GM18520 (cell line): ENCODE results near the gene DMXL2.
"Not testable (repeated sequence)": the region's sequence is repeated elsewhere in the genome, so short reads cannot be mapped to it uniquely, and the experiment has no call there.

Experiments used
- ATAC-seq: cut with Tn5 transposase; IDR thresholded peaks from one replicate; pipeline ENCODE4 v1.9.1; 2021; ENCODE audit not compliant: unreplicated experiment

DMXL2 gene

DNA sequence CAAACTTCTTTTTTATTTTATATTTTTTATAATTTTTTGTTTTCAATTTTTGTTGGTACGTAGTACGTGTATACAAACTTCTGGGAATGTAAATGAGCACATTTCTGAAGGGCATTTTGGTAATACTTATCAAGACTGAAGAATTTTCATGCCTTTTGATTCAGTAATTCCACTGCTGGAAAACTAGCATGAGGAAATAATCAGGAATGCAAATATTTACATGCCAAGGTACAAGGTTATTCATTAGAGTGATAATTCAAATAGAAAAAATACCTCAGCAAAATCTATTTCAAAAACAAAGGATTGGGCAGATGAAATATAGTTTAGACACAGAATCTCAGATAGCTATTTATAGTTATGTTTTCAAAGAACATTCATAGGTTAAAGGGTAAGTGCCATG, 128.7 kb downstream of the DMXL2 start:
- no peak for ATAC-seq

DNA sequence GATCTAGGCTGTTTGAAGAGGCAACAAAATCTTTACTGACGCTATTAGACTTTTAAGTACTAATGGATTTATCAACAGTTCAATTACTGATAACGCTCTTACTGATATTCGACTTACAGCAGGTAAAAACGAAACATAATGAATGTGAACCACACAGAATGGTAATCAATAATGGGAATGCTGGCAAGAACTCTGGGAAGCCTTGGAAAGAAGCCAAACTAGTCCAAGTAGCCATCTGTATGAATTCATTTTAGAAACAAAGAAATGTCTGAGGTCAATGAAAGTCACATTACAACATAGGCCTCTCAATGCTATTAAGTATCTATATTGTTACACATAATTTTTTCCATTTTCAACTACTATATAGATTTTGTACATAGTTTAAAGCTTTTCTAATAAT, 130.0 kb downstream of the DMXL2 start:
- no peak for ATAC-seq

- no peak for ATAC-seq
Observed at GRCh38 chr15:51491941-51492340, 130.6 kb downstream of the DMXL2 start.

DNA sequence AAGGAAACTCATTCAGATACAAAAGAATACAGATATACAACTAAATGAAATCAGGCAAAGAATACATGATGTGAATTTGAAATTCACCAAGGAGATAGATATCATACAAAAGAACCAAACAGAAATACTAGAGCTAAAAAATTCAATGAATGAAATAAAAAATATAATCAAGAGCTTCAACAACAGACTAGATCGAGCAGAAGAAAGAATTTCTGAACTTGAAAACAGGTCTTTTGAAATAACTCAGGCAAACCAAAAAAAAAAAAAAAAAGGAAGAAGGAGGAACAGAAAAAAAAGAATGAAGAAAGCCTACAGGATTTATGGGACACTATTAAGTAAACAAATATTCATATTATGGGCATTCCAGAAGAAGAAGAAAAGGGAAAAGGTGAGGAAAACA, 137.8 kb downstream of the DMXL2 start:
- ATAC-seq: no peak

DNA sequence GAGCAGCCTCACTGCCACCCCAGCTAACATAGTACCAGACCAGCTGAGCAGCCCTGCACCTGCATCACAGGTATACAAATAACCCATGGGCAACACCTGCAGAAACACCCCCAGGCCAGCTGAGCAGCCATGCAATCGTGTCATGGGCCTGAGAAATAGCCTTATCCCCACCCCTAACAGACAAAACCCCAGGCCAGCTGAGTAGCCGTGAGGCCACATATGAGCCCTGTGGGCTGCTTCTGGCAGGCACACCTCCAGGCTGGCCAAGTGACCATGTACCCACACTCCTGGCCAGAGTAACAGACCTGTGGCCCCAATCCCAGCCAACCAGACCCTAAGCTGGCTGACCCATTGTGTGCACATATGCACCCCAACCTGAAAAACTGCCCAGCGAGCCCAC, 138.6 kb downstream of the DMXL2 start:
- ATAC-seq: no peak

DNA sequence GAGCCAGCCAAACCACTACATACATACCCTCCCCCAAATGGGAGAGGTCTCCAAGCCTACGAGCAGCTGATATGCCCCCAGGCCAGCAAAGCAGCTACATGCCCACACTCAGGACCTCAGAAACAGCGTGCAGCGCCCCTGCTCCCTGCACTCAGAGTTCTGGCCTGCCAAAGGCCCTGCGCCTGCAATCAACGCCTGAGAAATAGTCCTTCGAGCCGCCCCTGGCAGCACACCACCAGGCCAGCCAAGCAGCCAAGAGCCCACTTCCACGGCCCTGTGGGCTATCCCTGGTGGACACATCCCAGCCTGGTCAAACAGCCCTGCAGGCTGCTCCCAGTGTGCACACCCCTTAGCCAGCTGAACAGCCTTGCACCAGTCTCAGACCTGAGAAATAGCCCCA, 139.1 kb downstream of the DMXL2 start:
- no peak for ATAC-seq

- no peak for ATAC-seq
Observed at GRCh38 chr15:51475736-51476135, 146.8 kb downstream of the DMXL2 start.

DNA sequence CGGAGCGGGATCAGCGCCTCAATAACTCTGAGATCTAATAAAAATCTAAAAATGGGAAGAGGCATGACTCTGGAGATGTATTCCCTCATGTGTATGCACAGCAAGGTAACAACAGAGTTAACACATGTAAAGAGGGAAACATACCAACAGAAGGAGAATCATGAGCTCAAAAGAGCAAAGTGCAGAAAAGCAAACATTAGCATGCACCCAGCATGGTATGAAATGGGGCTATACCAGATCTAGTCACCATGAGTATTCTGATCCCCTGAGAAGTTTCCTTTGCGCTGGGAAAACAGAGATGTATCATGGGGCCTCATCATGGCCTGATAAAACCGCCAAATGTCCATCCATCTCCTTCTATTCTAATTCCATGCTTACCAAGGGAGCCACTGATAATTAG, 152.1 kb downstream of the DMXL2 start:
- no peak for ATAC-seq

GRCh38 chr15:51460796-51461195, 161.8 kb downstream of the DMXL2 start:
- ATAC-seq: no peak

- no peak for ATAC-seq
Observed at GRCh38 chr15:51450001-51450400, 172.6 kb downstream of the DMXL2 start.

GRCh38 chr15:51448622-51449399, 173.8 kb downstream of the DMXL2 start:
- no peak for ATAC-seq

- ATAC-seq: no peak
Observed at GRCh38 chr15:51447855-51448621, 174.5 kb downstream of the DMXL2 start.

DNA sequence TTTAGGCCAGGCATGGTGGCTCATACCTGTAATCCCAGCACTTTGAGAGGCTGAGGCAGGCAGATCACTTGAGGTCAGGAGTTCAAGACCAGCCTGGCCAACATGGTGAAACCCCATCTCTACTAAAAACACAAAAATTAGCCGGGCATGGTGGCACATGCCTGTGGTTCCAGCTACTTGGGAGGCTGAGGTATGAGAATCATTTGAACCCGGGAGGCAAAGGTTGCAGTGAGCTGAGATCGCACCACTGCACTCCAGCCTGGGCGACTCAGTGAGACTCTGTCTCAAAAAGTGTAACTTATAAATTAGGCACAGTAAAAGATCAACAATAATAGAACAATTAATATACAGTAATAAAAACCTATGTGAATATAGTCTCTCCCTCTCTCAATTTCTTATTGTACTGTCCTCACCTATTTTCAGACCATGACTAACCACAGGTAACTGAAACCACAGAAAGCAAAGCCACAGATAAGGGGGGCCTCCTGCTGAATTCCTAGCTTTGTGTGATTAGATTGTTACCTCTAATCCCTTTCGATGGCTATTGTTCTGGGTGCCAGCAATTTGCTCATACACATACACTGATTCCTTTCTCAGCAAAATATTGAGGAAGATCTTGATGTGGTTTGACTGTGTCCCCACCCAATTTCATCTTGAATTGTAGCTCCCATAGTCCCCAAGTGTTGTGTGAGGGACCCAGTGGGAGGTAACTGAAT, 176.4 kb downstream of the DMXL2 start:
- not testable (repeated sequence) for ATAC-seq

- ATAC-seq: no peak
Observed at GRCh38 chr15:51444807-51445206, 177.8 kb downstream of the DMXL2 start.

DNA sequence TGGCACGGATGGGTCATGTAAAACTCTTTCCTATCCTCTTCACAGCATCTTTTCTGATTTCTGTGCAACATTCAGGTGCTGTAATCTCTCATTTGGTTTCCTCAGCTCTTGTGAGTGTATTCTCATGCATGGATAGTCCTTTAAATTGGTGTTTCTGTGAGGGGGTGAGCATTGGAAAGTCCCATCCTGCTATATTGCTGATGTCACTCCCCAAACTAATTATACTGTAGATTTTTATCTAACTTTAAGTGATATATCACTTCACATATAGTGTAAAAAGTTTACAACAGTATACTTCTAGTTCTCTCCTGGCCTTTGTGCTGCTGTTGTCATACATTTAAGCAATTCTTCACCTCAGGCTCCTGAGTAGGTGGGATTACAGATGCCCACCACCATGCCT, 178.5 kb downstream of the DMXL2 start:
- ATAC-seq: no peak

DNA sequence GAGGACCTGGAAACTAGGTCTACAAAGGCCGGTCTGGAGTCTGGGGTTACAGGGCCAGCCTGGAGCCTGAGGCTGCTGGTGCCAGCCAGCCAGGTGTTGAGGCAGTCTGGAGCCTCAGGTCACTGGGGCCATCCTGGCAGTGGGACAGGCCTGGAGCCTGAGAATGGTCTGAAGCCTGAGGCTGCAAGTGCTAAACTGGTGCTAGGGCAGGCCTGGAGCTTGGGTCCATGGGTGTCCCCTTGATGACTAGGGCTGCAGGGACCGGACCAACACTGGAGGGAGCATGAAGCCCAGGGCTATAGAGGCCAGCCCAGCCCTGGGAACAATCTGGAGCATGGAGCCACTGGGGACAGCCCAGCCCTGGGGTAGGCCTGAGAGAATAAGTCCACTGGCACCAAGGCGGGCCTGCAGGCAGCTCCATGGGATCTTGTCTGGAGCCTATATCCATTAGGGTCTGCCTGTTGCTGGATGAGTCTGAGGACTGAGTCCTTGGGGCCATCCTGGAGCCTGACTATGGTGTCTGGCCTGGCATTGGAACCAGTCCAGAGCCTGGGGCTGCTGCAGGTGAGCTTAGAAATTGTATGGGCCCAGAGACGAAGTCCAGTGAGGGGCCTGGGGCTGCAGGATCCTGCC, 179.2 kb downstream of the DMXL2 start:
- no peak for ATAC-seq

- ATAC-seq: no peak
Observed at GRCh38 chr15:51438526-51438925, 184.0 kb downstream of the DMXL2 start.

- no peak for ATAC-seq
Observed at GRCh38 chr15:51425517-51426040, 197.0 kb downstream of the DMXL2 start.

DNA sequence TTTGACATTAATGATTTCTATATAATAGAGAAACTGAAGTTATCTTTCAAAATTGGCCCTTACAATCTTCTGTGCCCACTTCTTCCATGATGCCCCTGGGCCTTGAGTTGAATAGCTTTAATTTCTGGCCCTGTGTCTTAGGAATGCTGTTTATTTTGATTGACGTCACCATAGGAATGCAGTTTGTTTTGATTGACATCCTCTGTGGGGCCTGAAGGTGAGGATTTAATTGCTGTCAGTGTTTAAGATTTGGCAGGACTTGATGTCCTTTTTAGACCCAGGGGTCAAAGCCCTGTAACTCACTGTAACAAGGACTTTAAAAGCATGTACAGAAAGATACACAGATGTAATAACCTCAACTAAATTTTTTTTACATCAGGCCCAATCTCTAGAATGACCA, 197.8 kb downstream of the DMXL2 start:
- no peak for ATAC-seq

- not testable (repeated sequence) for ATAC-seq
Observed at GRCh38 chr15:51423040-51423439, 199.5 kb downstream of the DMXL2 start.

DNA sequence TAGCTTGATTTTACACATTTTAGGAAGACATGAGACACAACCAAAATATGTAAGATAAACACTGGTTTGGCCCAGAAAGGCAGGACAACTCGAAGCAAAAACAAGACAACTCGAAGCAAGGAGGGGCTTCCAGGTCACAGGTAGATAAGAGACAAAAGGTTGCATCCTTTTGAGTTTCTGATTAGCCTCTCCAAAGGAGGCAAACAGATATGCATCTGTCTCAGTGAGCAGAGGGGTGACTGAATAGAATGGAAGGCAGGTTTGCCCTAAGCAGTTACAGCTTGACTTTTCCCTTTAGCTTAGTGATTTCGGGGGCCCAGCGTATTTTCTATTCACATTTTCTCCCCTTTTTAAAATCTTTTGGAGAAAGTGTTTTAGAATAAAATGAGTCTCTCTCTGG, 206.4 kb downstream of the DMXL2 start:
- no peak for ATAC-seq
